NCI-H1436 (cell line): ENCODE data around the gene XRCC4.
A peak's percentile ranks its signal among the peaks of the same experiment; 100 is the strongest.
"Not testable (repeated sequence)": the region's sequence is repeated elsewhere in the genome, so short reads cannot be mapped to it uniquely, and the experiment has no call there.

Source experiments
- DNase-seq: peaks from one replicate; lab custom pipeline; 2025; lab: John Stamatoyannopoulos, UW

Gene XRCC4

GRCh38 chr5:83076742-83077661 is at the start of gene XRCC4, which contains the start of gene TMEM167A:
Gene XRCC4 (plus strand): TSS chr5:83077547. CDS start chr5:83104920, 27,373 bp downstream.
Gene TMEM167A (minus strand): TSS chr5:83077394. CDS start chr5:83077323, 71 bp downstream.
- DNase-seq = peak; percentile 98

GRCh38 chr5:83029912-83030311 is 47.4 kb upstream of the XRCC4 start:
- no peak for DNase-seq

GRCh38 chr5:83031381-83031780 is 46.0 kb upstream of the XRCC4 start:
- no peak for DNase-seq

GRCh38 chr5:83034036-83034435 is 43.3 kb upstream of the XRCC4 start:
- DNase-seq = peak; percentile 64

- peak; percentile 56 for DNase-seq
Observed at GRCh38 chr5:83034528-83035207, 42.7 kb upstream of the XRCC4 start.

GRCh38 chr5:83035373-83036100 is 41.8 kb upstream of the XRCC4 start:
- DNase-seq = peak; percentile 40

GRCh38 chr5:83036991-83037575 is 40.3 kb upstream of the XRCC4 start:
- no peak for DNase-seq

- DNase-seq = no peak
Observed at GRCh38 chr5:83038924-83039323, 38.4 kb upstream of the XRCC4 start.

- no peak for DNase-seq
Observed at GRCh38 chr5:83042507-83042906, 34.8 kb upstream of the XRCC4 start.

- no peak for DNase-seq
Observed at GRCh38 chr5:83044926-83045325, 32.4 kb upstream of the XRCC4 start.

- no peak for DNase-seq
Observed at GRCh38 chr5:83048277-83048676, 29.1 kb upstream of the XRCC4 start.

- no peak for DNase-seq
Observed at GRCh38 chr5:83048811-83049210, 28.5 kb upstream of the XRCC4 start.

GRCh38 chr5:83049370-83049885 is 27.9 kb upstream of the XRCC4 start:
- DNase-seq = no peak

GRCh38 chr5:83050723-83051340 is 26.5 kb upstream of the XRCC4 start:
- no peak for DNase-seq

- no peak for DNase-seq
Observed at GRCh38 chr5:83055166-83055565, 22.2 kb upstream of the XRCC4 start.

GRCh38 chr5:83058726-83059125 is 18.6 kb upstream of the XRCC4 start:
- no peak for DNase-seq

GRCh38 chr5:83059341-83059740 is 18.0 kb upstream of the XRCC4 start:
- DNase-seq = no peak

GRCh38 chr5:83066548-83067110 is 10.7 kb upstream of the XRCC4 start:
- DNase-seq = no peak

GRCh38 chr5:83067377-83067776 is 10.0 kb upstream of the XRCC4 start:
- not testable (repeated sequence) for DNase-seq

GRCh38 chr5:83069096-83069799 is 8.1 kb upstream of the XRCC4 start:
- no peak for DNase-seq
